Brain microvascular endothelial cell (primary cell): ENCODE measurements around the gene POLR2L.

Experiments
- DNase-seq: peaks from one replicate; pipeline ENCODE4 v3.0.0-alpha.2; 2020
- H3K27ac ChIP-seq: fragments of 250-450 bp; sonication (Bioruptor Pico); 2 replicates; pipeline ENCODE4 v1.5.1; 2020; ENCODE audit warnings: mild to moderate bottlenecking, moderate library complexity
- H3K27me3 ChIP-seq: fragments of 250-450 bp; sonication (Bioruptor Pico); replicated peaks from 2 replicates; pipeline ENCODE4 v1.5.1; 2020; ENCODE audit warnings: mild to moderate bottlenecking
- H3K36me3 ChIP-seq: fragments of 250-450 bp; sonication (Bioruptor Pico); replicated peaks from 2 replicates; pipeline ENCODE4 v1.5.1; 2020; ENCODE audit warnings: mild to moderate bottlenecking
- H3K4me3 ChIP-seq: 2 replicates; pipeline ENCODE4 v1.5.1; 2011; ENCODE audit warnings: low read depth, mild to moderate bottlenecking, control low read depth, low read length, moderate library complexity
- CTCF ChIP-seq: IDR thresholded peaks from 2 replicates; pipeline ENCODE4 v1.5.1; 2011; ENCODE audit warnings: low read depth, mild to moderate bottlenecking, moderate library complexity, low read length, control low read depth, inconsistent platforms; ENCODE audit errors: missing control alignments
- in situ Hi-C: cut with HindIII; loops from 2 replicates; pipeline ENCODE4 v1.10.0; 2017; ENCODE audit warnings: low sequenced_read_pairs, low pct_ligation_motif_present

POLR2L gene

GRCh38 chr11:801097-801780 lies 41.1 kb downstream of the POLR2L start:
- Histone ChIP-seq H3K36me3 (peaks cover 13% of the 10 kb centered on the region), H3K27ac (no peak overlapping the region), H3K4me3 (no peak overlapping the region), H3K27me3 (no peaks in the 10 kb centered on the region)
- DNase-seq, result no peak
- in situ Hi-C loops, result no loop called here
- TF ChIP-seq CTCF, result no peak

DNA sequence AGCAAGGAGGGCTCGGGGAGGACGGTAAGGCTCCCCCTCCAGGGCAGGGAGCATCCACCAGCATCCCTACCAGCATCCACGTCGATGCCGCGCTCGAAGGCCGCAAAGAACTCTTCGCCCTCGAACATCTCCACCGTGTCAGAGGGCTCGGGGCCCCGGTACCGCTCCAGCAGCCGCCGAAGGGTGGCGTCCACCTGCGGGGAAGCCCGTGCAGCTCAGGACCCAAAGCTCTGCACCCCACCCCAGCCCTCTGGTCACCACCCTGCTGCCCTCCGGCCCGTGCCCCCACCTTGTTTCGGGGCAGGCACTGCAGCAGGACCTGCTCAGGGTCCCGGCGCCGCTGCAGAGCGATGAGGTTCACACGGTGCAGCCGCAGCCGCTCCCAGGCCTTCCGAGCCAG lies 41.9 kb downstream of the POLR2L start:
- DNase-seq, result no peak
- H3K36me3 ChIP-seq, result peaks cover 13% of the 10 kb centered on the region
- in situ Hi-C loops, result no loop called here

GRCh38 chr11:799641-800316 lies 42.5 kb downstream of the POLR2L start:
- no peak overlapping the region for H3K27ac ChIP-seq
- no peak for DNase-seq
- TF ChIP-seq CTCF, result no peak
- in situ Hi-C loops, result no loop called here
- no peak overlapping the region for H3K4me3 ChIP-seq
- H3K27me3 ChIP-seq, result no peaks in the 10 kb centered on the region
- H3K36me3 ChIP-seq, result peaks cover 13% of the 10 kb centered on the region

More for the DNA sequence above, 41.9 kb downstream of the POLR2L start:
- TF ChIP-seq CTCF, result no peak
- no peak overlapping the region for H3K27ac ChIP-seq
- no peak overlapping the region for H3K4me3 ChIP-seq
- H3K27me3 ChIP-seq, result no peaks in the 10 kb centered on the region

- in situ Hi-C loops, result no loop called here
- H3K36me3 ChIP-seq, result peaks cover 20% of the 10 kb centered on the region
- peak within 1 kb of the TSS; percentile 79 for H3K27ac ChIP-seq
- H3K4me3 ChIP-seq, result peak within 1 kb of the TSS; percentile 80
- H3K27me3 ChIP-seq, result no peaks in the 10 kb centered on the region
- peak; percentile 60 for TF ChIP-seq CTCF
- peak; percentile 57 for DNase-seq
Measured at GRCh38 chr11:798093-798713, 44.1 kb downstream of the POLR2L start, which contains the start of gene SLC25A22. Gene SLC25A22 (minus strand): TSS chr11:798281. CDS start chr11:795006, 3,275 bp downstream.

- in situ Hi-C loops, result no loop called here
- peak; percentile 85 for DNase-seq
Measured at GRCh38 chr11:797296-798092, 44.8 kb downstream of the POLR2L start.

More at GRCh38 chr11:797296-798092, 44.8 kb downstream of the POLR2L start:
- peaks cover 22% of the 10 kb centered on the region for H3K36me3 ChIP-seq
- H3K27me3 ChIP-seq, result no peaks in the 10 kb centered on the region
- peak overlapping the region; percentile 80 for H3K4me3 ChIP-seq
- no peak for TF ChIP-seq CTCF
- peak overlapping the region; percentile 79 for H3K27ac ChIP-seq
